PFSK-1 (cell line): ENCODE results near the gene AHDC1.

Experiments used
- FOXP2 ChIP-seq: optimal IDR thresholded peaks from 2 replicates; pipeline ENCODE3; 2011; ENCODE audit warnings: borderline replicate concordance, control low read depth, inconsistent platforms; ENCODE audit not compliant: insufficient read depth; ENCODE audit errors: extremely low read length, extremely low read depth
- POLR2AphosphoS5 ChIP-seq: IDR thresholded peaks from 2 replicates; pipeline ENCODE4 v1.6.1; 2012; ENCODE audit warnings: low read depth, mild to moderate bottlenecking, control low read depth, low read length, moderate library complexity
- SIN3A ChIP-seq: IDR thresholded peaks from 2 replicates; pipeline ENCODE4 v1.6.1; 2012; ENCODE audit warnings: mild to moderate bottlenecking, low read length, moderate library complexity, borderline replicate concordance; ENCODE audit not compliant: insufficient read depth
- TAF1 ChIP-seq: IDR thresholded peaks from 2 replicates; pipeline ENCODE4 v1.6.1; 2012; ENCODE audit warnings: low read length, control low read depth, borderline replicate concordance; ENCODE audit not compliant: insufficient read depth
- TF ChIP-seq, protein P1 (sequence below), 2 experiments: IDR thresholded peaks; 2 replicates each; pipeline versions ENCODE4 v1.6.1 to v1.8.0; 2011 to 2012; ENCODE audit warnings: low read depth in 2 of 2, low read length in 2 of 2, control low read depth in 1 of 2, inconsistent platforms in 1 of 2, mild to moderate bottlenecking in 1 of 2, moderate library complexity in 1 of 2; ENCODE audit not compliant: insufficient read depth in 1 of 2

Gene AHDC1

DNA sequence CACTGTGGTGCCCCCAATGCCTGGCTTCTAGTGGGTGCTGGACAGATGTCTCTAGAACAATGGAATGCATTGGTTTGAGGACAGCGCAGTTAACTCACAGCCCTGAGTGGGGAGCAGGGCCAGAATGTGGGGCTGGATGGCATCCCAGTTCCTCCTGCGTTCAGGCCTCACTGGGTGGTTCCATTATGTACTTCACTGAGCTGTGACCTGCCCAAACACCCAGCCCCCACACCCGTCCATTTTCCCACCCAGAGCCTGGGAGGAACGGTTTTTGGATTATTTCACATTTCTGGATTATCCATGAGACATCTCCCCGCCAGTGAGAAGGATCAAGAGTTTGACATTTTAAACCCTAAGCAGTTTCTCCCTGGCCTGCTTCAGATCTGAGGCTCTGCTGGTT lies 58.7 kb downstream of the AHDC1 start:
- TF ChIP-seq TAF1 (no peak), FOXP2 (no peak), SIN3A (no peak), POLR2AphosphoS5 (no peak)
- TF ChIP-seq, protein P1, sequence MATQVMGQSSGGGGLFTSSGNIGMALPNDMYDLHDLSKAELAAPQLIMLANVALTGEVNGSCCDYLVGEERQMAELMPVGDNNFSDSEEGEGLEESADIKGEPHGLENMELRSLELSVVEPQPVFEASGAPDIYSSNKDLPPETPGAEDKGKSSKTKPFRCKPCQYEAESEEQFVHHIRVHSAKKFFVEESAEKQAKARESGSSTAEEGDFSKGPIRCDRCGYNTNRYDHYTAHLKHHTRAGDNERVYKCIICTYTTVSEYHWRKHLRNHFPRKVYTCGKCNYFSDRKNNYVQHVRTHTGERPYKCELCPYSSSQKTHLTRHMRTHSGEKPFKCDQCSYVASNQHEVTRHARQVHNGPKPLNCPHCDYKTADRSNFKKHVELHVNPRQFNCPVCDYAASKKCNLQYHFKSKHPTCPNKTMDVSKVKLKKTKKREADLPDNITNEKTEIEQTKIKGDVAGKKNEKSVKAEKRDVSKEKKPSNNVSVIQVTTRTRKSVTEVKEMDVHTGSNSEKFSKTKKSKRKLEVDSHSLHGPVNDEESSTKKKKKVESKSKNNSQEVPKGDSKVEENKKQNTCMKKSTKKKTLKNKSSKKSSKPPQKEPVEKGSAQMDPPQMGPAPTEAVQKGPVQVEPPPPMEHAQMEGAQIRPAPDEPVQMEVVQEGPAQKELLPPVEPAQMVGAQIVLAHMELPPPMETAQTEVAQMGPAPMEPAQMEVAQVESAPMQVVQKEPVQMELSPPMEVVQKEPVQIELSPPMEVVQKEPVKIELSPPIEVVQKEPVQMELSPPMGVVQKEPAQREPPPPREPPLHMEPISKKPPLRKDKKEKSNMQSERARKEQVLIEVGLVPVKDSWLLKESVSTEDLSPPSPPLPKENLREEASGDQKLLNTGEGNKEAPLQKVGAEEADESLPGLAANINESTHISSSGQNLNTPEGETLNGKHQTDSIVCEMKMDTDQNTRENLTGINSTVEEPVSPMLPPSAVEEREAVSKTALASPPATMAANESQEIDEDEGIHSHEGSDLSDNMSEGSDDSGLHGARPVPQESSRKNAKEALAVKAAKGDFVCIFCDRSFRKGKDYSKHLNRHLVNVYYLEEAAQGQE (IDR thresholded peaks at IDR 0.05; ENCODE audit: insufficient read depth in 1 of 2, low read depth in 2 of 2, low read length in 2 of 2) = no peak

- TF ChIP-seq TAF1 = no peak
- no peak for TF ChIP-seq POLR2AphosphoS5
- TF ChIP-seq, protein P1 (IDR thresholded peaks at IDR 0.05; ENCODE audit: insufficient read depth in 1 of 2, low read depth in 2 of 2, low read length in 2 of 2) = no peak
- no peak for TF ChIP-seq FOXP2
Observed at GRCh38 chr1:27544834-27545233, 59.1 kb downstream of the AHDC1 start.

- TF ChIP-seq SIN3A (no peak), POLR2AphosphoS5 (no peak), TAF1 (no peak), FOXP2 (no peak)
- TF ChIP-seq, protein P1 (IDR thresholded peaks at IDR 0.05; ENCODE audit: insufficient read depth in 1 of 2, low read depth in 2 of 2, low read length in 2 of 2) = no peak
Observed at GRCh38 chr1:27543284-27543683, 60.7 kb downstream of the AHDC1 start.

- TF ChIP-seq POLR2AphosphoS5 = no peak
- TF ChIP-seq FOXP2 = no peak
- TF ChIP-seq SIN3A = no peak
- TF ChIP-seq, protein P1 (IDR thresholded peaks at IDR 0.05; ENCODE audit: insufficient read depth in 1 of 2, low read depth in 2 of 2, low read length in 2 of 2) = no peak
- TF ChIP-seq TAF1 = no peak
Observed at GRCh38 chr1:27542463-27543273, 61.3 kb downstream of the AHDC1 start.
